NCI-H748 treated with DMSO at 0.1 percent for 48 hours (cell line): ENCODE data around the gene APOBEC3A.
"Not testable (repeated sequence)": the region's sequence is repeated elsewhere in the genome, so short reads cannot be mapped to it uniquely, and the experiment has no call there.

Experiments
- DNase-seq: peaks from one replicate; lab custom pipeline; 2025; lab: John Stamatoyannopoulos, UW

The APOBEC3A gene

DNA sequence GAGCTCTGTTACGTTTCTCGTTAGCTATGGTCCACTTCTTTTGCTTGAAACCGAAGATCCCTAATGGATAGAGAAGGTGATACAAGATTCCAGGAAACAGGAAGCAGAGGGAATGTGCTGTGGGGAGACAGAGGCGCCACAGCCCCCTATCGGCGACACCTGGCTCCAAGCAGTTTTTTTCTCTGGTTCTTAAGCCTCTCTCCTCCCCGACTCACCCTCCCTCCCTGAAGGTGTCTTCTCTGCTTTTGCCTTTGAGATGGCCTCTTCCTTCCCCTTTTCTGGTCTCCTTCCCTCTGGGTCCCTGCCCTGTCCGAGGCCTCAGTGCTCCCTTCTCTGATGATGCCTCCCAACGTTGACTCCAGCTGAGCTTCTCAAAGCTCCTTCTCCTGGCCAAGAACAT lies 14.2 kb upstream of the APOBEC3A start:
- DNase-seq, result no peak

DNA sequence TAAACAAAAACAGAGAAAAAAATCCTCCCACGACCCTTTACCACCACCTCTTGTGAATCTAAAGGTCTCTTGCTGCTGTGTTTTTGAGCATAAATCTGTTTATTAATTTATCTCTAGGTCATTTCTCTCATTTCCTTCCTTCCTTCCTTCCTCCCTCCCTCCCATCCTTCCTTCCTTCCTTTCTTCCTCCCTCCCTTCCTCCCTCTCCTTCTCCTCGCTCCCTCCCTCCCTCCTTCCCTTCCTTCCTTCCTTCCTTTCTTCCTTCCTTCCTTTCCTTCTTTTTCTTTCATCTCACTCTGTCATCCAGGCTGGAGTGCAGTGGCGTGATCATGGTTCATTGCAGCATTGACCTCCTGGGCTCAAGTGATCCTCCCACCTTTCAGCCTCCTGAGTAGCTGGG lies 13.5 kb upstream of the APOBEC3A start:
- DNase-seq, result no peak

DNA sequence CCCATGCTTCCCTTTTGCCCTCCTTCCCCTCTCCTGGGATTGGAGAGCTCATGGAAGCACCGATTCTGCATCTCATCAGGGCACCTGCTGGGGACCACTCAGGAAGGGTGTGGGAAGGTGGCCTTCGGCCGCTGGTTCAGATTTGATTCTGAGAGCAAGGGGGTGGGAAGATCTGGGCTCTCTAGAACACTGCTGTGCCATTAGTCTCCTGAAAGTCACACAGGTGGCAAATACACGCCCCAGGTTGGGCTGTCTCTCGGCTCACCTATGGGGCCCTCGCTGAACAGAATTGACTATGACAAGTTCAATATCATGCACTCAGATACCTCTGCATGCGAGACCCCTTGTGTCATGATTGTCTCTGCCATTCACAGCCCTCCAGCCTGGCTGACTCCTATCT lies 12.8 kb upstream of the APOBEC3A start:
- DNase-seq, result no peak

DNA sequence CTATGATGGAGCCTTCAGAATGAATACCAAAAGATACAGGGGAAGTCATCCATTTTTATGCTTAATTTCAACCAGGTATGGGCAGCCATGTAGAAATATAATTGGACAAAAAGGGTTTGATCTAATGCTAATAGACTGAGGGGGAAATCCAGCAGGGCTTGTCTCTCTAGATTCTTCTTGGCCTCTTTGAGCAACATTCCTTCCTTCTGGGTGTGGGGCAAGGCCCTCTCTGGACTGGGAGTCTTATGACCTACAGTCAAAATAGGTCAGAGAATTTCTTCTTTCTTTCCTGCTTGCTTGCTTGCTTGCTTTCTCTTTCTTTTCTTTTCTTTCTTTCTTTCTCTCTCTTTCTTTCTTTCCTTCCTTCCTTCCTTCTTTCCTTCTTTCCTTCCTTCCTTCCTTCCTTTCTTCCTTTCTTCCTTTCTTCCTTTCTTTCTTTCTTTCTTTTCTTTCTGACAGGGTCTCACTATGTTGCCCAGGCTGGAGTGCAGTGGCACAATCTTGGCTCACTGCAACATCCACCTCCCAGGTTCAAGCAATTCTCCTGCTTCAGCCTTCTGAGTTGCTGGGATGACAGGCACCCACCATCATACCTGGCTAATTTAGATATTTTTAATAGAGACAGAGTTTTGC lies 11.6 kb upstream of the APOBEC3A start:
- DNase-seq, result not testable (repeated sequence)

DNA sequence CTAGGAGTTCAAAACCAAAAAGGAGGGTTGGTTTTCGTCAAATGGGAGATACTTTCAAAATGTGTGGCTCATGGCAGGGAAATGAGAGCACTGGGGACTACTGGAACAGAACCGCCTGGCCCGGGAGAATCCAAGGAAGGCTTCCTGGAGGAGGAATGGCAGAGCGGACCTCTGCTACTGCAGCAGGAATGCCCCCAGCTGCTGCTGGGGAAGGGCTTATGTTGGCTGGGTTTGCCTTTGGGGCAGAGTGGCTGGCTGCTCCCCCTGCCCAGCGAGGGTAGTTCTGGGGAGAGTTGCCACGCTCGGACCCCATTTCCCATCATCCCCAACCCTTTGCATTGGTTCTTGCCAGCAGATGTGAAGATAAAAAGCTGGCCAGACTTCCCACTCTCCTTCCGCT lies 10.6 kb upstream of the APOBEC3A start:
- DNase-seq, result no peak

DNA sequence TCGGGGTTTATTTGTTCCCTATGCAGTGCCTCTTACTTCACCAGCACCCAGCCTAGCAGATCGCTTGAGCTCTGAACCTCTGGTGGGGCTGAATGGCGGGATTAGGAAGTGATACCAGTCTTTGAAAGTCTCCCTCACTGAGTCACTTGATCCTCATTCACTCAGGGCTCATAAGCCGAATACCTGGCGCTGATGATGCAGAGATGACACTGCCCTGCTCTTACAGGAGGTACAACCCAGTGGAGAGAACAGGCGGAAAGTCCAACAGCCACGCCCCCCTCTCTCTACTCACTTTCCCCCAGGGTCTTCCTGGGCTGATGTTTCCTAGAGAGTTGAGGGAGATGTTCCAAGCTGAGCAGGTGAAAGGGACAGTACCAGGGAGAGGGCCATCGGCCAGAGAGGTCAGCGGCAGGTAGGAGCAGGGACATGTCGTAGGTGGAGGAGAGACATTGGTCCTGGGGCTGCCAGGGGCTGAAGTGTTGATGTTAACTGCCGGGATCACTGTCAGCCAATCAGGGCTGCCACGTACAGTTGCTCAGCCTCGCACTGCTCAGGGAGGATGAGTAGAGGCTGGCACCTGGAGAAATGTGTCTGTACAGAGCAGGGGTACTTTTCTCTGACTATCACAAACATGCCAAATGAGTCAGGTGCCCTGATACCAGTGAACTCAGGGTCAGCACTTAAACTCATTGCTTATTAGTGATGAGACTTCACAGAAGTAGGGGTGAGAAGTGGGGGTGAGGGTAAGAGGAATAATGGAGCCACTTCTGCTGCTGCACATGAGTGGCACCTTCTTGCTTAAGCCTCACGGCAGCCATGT lies 9.9 kb upstream of the APOBEC3A start:
- no peak for DNase-seq

DNA sequence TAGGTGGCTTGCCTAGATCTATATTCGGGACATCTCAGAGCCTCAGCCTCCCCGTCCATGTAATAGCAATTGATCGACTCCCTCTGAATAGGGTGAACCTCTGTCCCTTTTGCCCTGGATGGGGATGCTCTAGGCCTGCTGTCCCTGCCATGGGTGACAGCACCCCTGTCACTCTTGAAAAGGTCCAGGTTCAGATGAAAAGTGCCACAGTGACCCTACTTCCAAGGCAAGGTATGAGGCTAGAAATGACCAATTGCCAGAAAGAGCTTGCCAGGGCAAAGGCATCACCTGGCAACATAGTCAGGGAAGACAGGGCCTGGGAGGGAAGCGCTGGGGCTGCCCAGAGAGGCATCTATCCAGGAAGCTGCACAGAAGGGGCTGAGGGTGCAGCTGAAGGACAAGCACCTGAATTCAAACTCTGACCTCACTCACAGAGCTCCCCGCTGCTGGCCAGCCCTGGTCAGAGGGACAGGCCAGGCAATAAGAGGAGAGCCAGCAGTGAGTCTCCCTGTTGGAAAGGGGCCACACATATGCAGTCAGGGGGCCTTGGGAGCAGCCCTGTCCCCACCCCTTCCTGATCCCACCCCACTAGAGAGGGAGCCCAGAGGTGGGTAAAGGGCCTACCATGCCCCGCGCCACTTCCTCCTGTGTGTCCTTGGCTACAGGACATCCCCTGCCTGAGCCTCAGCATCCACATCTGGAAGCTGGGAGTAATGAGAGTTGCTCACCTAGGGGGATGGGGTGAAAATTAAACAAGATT lies 9.0 kb upstream of the APOBEC3A start:
- DNase-seq, result no peak

DNA sequence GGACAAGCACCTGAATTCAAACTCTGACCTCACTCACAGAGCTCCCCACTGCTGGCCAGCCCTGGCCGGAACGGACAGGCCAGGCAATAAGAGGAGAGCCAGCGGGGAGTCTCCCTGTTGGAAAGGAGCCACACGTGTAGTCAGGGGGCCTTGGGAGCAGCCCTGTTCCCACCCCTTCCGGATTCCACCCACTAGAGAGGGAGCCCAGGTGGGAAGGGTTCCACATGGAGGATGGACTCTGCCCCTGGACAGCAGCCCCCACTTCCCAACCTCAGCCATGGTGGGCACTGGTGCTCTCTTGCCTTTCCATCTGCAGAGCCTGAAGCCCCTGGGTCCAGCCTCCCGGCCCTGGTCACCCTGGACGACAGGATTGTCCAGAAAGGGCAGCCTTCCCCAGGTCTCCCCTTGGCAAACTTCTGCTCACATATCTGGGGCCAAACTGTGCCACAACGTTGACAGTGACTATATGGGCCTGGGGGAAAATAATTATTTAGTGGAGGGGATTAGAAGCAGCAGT lies 7.5 kb upstream of the APOBEC3A start:
- no peak for DNase-seq

DNA sequence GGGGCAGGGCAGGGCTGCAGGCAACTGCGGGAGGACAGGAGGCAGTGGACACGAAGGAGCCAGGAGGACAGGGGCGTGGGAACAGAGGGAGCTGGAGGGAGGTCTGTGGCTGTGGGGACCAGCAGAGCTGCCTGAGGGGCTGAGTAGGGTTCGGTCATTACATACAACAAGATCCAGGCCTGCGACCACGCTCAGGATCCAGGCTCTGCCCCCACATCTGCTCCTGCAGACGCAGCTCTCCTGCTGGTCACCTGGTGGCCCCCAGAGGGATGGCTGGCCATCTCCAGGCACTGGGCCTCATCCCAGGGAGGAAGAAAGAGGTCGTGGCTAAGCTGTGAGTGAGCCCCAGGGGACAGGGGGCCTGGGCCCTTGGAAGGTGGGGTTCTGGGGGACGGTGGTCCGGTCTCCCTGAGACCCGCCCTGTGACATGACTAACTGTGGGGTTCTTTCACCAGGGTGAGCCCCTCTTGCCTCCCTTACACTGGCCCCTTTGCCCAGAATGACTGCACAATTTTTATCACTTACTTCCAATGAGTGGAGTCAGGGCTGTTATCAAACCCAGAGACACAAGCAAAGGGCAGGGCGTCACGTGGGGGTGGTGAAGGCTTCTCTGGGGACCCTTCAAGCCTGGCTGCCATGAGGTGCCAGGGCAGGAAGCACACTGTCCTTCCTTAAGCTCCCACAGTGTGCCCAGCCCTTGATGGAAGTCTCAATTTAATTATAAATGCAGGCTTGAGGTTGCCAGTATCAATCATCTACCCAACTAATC lies 6.7 kb upstream of the APOBEC3A start:
- no peak for DNase-seq

DNA sequence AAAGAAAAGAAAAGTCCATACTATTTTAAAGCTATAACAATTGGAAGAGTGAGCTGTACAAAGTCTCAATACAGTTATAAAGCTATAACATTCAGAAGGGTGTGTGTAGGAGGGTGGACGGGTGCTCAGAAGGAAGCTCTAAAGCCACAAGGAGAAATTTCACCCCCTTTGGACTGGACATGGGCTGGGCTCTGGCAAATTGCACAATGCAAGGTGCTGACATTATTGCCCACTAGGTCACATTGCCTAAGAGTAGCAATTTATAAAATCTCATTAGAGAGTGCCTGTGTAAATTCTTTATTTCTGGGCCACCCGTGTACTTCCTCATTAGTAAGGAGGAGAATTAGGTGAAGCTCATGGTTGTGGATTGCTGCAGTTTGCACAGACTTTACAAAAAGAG lies 5.7 kb upstream of the APOBEC3A start:
- DNase-seq, result no peak

DNA sequence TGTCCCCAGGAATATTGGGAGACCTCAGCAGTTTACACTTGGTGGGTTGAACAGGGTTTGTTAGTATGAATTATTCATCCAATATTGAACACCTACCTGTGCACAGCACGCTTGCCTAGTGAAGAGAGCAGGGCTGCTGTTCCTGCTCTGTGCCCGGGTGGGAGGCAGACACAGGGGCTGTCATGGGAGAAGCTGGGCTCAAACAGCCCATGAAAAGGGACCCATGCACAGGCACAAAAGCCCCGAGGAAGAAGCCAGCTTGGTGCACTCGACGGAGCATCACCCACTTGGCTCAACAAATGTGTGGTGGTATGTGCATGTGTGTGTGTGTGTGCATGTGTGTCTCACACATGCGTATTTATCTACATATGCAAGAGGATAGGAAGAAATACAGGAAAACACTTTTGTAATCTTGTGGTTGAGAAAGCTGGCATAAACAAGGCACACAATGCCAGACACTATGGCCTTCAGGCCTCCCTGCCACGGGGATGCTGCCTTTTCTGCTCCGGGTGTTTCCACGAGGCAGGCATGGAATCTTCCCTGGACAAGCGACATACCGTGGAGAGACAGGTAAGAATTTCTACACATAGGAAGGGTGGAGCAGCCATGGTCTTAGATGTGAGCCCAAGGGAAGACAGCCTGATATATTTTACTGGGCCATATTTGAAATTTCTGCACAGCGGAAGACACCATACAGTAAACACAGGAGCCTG lies 5.0 kb upstream of the APOBEC3A start:
- no peak for DNase-seq

DNA sequence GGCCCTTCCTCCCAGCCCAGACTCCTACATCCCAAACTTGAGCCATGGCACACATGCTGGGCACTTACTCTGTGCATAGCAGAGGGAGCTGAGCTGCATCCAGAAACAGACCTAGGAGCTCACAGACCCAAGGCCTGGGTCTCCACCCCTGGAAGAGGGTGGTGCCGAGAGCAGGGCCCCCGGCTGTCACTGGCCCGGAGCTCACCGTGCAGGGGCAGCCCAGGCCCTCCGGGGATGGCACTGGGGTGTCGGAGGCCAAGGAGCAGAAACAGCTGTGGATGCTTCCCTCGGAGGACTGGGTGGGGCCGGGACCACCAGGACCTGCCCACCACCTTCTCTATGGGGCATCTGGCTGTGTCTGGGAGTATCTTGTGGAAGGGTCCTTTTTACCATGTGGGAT lies 4.3 kb upstream of the APOBEC3A start:
- DNase-seq, result no peak

DNA sequence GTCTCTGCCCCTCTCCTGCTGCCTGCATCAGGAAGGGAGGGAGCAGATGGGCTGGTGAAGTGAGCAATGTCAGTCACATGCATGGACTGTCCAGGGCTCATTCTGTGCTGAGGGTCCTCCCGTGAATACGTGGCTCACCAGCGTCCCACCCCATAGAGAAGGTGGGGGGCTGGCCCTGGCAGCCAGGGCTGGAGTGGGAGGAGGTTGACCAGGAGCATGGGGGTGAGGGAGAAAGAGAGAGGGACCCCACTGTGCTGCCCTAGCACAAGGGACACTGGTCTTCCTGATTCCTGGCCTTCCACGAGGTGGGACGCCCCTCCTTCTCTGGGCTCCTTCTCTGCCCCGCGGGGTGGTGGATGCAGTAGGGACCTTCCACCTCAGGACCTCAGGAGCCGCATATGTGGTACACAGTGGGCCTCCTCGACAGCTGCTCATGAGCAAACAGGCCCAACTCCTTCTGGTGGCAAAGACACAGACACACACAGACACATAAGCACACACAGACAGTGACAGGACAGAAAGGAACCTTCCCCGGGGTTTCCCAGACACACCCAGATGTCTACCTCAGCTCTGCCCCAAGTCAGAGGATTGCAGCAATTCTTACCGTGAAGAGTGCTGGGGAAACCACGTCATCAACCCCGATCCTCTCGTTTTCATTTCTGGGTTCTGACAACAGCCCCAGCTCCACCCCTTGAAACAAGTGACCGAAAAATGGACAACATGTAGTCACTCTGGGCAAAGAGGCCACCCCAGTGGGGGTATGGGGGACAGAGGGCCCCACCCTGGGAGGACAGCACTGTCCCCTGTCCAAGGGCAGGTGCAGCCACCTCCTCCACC lies 3.6 kb upstream of the APOBEC3A start:
- no peak for DNase-seq

DNA sequence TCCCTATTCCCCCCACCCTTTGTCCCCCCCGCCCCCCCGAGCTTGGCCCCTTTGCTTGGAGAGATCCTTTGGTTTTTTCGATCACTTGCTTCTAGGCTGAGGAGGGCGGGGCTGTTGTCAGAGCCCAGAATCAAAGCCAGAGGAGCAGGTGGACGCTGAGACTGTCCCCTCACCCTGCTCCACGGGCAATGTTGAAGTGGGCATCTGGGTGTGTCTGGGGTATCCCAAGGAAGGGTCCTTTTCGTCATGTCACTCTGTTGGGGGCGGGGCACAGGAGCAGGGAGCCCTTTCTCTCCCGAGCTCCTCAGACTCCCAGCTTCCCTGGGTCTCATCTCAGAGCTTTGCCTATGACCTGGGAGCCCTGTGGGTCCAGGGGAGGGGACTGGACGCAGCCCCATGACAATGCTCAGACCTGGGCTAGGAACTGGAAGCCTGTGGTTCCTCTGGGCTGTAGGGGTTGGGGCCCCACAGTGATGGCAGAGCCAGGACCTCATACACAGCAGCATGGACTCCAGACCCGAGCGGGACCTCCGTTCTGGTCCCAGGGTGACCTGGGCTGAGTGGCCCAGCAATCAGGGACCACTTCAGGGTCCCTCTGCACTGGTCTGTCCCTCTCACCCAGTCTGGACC lies 2.9 kb upstream of the APOBEC3A start:
- no peak for DNase-seq

DNA sequence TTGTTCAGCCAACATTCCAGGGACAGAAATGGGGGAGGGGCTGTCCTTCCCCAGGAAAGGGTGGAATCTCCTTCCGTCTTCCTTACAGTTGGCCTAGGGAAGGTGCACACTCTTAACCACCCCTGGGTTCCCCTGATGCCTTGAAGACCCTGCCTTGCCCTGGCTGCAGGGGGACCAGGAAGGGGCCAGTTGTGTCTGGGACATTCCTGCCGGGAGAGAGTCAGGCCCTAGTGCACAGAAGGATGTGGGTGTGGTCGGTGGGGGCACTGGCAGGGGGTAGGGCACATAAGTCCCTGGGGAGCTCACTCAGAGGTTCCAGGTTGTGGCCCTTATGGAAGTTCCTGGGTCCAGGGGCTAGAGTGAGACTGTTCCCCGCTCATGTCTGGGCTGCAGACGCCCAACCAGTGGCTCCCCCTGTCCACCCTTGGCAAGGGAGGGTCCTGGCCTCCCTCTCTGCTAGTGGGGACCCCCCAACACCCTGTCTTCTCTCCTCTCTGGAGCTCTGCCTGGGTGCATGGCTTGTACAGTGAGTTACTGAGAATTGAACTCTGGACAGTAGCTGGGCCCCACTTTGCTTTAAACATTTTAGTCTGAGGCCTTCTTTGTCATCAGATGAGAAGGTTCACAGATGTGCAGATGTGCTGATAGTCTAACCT lies 2.0 kb upstream of the APOBEC3A start:
- no peak for DNase-seq

DNA sequence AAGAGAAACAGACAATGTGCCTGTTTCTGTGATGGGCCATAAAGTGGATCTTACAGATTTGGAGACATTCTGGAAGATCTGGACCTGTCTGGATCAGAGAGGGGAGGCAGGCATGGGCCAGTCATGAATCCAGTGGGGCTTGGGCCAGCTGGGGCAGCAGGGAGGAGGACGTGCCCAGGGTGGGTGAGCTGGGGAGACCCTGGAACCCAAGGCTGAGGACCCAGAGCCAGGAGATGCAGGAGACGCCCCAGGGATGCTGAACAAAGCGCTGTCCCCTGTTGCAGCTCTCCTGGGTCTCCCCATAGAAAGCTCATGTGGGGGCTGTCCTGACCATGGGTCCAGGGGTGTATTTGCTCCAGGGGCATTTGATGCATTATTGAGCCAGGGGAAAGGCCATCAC lies 1.5 kb upstream of the APOBEC3A start:
- DNase-seq, result no peak

DNA sequence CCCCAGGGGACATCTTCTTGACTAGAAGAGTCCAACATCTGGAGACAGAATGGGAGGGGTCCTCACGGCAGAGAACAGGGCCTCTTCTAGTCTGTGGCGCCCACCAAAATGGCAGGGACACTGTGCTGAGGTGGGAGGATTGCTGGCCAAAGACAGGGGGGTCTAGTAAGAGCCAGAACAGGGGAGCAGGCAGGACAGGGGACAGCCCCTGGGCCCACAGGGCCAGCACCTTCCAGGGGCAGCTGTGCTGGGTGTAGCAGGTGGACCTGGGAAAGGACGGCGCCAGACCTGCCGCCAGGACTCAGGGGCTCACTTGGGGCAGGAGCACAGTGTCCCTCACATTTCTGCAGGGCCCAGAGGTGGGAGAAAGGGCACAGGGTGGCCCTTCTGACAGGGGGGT lies 858 bp upstream of the APOBEC3A start:
- DNase-seq, result no peak

DNA sequence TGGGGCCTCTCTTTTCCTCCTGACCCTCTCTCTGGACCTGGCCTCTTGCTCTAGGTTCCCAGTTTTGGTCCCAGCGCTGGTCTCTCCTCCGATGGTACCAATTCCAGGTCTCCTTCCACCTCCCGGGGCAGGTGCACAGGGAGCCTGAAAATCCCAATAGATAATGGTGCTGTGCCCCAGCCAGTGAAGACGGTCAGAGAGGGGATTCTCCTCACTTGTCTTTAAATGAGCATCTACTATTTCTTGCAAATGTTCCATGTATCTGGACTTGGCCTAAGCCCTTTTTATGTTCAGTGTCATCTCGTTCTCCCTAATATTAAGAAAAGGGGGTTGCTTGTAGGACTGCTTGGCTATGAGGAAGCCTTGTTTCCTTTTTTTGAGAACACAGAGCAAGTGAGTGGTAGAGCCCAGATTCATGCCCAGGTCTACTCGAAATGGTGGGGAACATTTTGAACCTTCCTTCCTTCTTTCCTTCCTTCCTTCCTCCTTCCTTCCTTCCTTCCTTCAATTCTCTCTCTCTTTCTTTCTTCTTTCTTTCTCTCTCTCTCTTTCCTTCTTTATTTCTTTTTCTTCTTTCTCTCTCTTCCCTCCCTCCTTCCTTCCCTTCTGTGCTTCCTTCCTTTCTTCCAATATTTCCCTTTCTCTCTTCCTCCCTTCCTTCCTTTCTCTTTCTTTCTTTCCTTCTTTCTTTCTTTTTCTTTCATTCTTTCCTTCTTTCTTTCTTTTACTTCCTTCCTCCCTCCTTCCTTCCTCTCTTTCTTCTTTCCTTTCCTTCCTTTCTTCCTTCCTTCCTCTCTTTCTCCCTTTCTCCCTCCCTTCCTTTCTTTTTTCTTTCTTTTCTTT lies 620 bp downstream of the APOBEC3A start:
- DNase-seq, result no peak

DNA sequence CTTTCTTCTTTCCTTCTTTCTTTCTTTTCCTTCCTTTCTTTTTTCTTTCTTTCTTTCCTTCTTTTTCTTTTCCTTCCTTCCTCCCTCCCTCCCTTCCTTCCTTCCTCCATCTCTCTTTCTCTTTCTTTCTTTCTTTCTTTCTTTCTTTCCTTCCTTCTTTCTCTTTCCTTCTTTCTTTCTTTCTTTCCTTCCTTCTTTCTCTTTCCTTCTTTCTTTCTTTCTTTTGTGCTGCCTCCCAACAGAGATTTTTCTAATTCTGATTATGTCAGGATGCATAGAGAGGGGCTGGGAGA lies 1.2 kb downstream of the APOBEC3A start:
- DNase-seq, result not testable (repeated sequence)
